Measurements from ENCODE around the gene CDK5RAP2.

- TF ChIP-seq POLR2A (IDR thresholded peaks at IDR 0.05) (no peak), CTCF (IDR thresholded peaks at IDR 0.05) (no peak), POLR2AphosphoS5 (IDR thresholded peaks at IDR 0.05; ENCODE audit: insufficient read depth in 1 of 2, low read depth in 1 of 2) (no peak)
Measured at GRCh38 chr9:120541921-120542320, 38.0 kb downstream of the CDK5RAP2 start.

All from vagina (tissue), 2 donors.